HG03520 (cell line): Measurements from ENCODE around the gene MOAP1.
"Not testable (repeated sequence)": the region's sequence is repeated elsewhere in the genome, so short reads cannot be mapped to it uniquely, and the experiment has no call there.

Source experiments
- ATAC-seq: cut with Tn5 transposase; IDR thresholded peaks from one replicate; pipeline ENCODE4 v1.9.1; 2021; ENCODE audit warnings: mild to moderate bottlenecking, moderate library complexity; ENCODE audit not compliant: unreplicated experiment

The MOAP1 gene

DNA sequence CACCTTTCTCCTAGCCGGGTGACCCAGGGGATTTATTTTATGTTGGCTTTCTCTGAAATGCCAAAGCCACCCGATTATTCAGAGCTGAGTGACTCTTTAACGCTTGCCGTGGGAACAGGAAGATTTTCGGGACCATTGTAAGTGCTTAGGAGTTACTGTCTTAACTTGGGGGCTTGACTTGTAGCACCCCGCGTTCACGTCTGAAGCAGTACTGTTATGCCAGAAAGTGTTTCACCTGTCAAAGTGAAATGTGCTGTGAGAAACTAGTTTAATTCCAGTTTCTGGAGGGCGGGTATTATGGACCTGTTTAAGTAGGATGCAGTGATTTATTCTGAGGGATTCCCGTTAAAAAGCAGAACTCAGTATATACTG, 638 bp upstream of the MOAP1 start:
- ATAC-seq = peak; percentile 0

DNA sequence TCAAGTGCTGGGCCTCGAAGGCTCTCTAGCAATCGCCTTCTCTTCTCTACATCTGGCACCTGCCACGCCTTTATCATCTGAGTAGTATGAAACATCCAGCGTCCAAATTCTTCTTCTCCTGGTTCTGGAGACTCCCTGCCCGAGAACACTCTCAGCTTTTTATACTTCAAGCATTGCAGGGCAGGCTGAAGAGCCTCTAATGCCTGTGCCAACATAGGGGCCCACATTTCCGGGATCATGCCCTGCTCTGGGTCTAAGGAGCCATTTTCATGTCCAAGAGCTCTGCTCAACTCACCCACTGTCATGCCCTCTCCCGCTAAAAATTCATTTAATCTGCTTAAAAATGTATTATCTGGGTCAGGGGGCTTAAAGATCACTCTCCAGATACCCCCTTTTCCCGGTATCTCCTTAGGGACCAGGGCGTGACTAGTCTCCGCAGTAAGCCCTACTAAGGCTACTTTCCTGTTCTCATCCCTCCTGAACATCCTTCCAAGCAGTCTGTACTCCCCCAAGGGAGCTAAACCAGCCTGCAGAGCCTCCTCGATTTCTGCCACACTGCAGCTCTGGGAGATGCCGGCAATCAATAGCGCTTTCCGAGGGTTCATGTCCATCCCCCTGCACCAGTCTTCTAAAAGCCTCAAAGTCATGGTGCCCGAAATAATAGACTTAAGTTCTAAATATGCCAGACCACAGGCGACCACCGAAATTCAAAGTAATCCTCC, 940 bp downstream of the MOAP1 start:
- no peak for ATAC-seq

DNA sequence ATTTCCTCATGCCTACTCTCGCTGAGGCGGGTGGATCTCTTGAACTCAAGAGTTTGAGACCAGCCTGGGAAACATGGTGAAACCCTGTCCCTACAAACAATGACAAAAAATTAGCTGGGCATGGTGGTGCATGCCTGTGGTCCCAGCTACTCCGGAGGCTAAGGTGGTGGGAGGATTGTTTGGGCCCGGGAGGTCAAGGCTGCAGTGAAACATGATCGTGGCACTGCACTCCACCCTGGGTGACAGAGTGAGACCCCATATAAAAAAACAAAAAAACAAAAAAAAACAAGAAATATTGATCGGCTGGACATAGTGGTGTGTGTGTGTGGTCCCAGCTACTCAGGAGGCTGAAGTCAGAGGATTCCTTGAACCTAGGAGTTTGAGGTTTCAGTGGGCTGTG, 9.2 kb downstream of the MOAP1 start:
- ATAC-seq = no peak

DNA sequence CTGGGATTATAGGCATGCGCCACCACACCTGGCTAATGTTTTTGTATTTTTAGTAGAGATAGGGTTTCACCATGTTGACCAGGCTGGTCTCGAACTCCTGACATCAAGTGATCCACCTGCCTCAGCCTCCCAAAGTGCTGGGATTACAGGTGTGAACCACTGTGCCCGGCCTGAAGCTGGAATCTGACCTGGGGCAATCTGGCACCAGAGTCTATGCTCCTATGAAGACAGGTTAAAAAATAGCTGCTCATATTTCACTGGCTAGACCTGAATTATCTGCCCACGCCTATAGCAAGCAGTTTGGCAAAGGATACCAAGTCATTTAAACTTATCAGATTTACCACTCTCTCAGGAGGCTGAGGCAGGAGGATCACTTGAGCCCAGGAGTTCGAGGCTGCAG, 10.0 kb downstream of the MOAP1 start:
- ATAC-seq = not testable (repeated sequence)

DNA sequence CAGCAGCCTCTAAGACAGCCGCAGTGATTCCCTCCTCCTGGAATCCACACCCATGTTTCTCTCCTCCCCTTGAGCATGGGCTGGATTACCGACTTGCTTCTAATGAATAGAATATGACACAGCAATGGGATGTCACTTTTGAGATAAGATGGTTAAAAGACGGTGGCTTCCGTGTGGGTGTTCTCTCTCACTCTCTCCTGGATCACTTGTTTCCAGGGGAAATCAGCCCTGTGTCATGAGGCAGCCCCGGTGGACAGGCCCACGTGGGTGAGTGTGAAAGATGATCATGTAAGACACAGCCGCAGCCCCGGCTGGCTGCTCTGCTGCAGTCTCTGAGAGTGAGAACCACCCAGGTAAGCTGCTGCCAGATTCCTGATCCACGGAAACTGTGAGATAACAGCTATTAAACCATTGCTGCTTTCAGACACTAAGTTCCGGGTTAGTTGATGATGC, 10.7 kb downstream of the MOAP1 start:
- ATAC-seq = no peak

DNA sequence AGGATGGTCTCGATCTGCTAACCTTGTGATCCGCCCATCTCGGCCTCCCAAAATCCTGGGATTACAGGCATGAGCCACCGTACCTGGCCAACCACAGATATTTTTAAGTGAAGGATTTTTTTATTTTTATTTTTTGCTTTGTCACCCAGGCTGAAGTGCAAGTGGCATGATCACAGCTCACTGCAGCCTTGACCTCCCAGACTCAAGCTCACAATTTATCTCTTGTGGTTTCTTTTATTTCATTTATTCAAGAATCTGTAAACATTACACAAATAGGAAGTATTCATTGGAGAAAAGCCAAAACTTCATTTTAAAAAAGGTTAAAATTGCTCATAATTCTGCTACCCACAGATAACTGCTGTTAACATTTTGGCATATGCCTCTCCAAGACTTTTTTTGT, 13.3 kb downstream of the MOAP1 start:
- ATAC-seq = no peak

DNA sequence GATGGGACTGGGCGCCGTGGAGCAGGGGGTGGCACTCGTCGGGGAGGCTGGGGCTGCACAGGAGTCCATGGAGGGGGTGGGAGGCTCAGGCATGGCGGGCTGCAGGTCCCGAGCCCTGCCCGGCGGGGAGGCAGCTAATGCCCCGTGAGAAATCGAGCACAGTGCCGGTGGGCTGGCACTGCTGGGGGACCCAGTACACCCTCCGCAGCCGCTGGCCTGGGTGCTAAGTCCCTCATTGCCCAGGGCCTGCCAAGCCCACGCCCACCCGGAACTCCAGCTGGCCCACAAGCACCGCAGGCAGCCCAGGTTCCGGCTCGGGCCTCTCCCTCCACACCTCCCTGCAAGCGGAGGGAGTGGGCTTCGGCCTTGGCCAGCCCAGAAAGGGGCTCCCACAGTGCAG, 14.6 kb downstream of the MOAP1 start:
- ATAC-seq = not testable (repeated sequence)

DNA sequence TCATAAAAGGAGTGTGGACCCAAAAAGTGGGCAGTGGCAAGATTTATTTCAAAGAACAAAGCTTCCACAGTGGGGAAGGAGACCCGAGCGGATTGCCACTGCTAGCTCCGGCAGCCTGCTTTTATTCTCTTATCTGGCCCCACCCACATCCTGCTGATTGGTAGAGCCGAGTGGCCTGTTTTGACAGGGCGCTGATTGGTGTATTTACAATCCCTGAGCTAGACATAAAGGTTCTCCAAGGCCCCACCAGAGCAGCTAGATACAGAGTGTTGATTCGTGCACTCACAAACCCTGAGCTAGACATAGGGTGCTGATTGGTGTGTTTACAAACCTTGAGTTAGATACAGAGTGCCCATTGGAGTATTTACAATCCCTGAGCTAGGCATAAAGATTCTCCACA, 15.1 kb downstream of the MOAP1 start:
- ATAC-seq = not testable (repeated sequence)

DNA sequence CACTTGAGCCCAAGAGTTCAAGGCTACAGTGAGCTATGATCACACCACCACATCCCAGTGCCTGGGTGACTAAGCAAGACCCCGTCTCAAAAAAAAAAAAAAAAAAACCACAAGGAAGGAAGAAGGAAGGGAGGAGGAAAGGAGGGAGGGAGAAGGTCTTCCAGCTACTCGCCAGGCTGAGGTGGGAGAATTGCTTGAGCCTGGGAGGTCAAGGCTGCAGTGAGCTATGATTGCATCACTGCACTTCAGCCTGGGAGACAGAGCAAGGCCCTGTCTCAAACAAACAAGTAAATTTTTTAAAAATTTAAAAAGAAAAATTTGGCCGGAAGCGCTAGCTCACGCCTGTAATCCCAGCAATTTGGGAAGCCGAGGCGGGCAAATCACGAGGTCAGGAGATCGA, 16.1 kb downstream of the MOAP1 start:
- not testable (repeated sequence) for ATAC-seq

DNA sequence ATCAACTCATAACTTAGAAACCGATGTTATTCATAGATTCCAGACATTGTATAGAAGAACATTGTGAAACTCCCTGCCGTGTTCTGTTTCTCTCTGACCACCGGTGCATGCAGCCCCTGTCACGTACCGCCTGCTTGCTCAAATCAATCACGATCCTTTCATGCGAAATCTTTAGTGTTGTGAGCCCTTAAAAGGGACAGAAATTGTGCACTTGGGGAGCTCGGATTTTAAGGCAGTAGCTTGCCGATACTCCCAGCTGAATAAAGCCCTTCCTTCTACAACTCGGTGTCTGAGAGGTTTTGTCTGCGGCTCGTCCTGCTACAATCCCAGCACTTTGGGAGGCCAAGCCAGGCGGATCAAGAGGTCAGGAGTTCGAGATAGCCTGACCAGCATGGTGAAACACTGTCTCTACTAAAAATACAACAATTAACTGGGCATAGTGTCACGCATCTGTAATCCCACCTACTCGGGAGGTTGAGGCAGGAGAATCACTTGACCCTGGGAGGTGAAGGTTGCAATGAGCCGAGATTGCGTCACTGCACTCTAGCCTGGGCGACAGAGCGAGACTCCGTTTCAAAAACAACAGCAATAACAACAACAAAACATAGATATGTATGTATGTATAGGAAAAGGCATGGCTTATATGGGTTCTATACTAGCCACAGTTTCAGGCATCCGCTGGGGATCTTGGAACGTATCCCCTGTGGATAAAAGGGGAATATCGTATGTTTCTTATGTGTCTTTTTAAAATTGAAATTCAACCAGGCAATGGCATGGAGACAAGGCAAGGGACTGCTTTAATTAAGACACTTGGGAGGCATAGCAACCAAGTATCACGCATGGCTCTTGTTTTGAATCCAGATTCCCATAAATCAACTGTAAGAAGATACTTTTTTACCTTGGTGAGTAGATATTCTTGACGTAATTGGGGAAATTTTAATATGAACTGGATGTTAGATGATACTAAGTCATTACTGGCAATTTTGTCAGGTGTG, 19.1 kb downstream of the MOAP1 start:
- ATAC-seq = not testable (repeated sequence)

DNA sequence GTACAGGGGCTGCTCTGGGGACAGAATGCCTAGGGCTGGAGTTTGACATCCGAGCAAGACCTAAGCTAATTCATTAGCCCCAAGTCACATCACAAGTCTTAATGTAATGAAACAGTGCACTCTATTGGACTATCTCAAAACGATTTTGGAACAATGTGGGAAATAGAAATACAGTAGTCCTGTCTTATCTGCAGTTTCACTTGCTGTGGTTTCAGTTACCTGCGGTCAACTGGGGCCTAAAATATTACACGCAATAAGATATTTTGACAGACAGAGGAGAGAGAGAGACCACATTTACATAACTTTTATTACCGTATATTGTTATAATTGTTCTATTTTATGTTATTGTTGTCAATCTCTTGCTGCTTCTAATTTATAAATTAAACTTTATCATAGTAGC, 21.1 kb downstream of the MOAP1 start:
- ATAC-seq = no peak

DNA sequence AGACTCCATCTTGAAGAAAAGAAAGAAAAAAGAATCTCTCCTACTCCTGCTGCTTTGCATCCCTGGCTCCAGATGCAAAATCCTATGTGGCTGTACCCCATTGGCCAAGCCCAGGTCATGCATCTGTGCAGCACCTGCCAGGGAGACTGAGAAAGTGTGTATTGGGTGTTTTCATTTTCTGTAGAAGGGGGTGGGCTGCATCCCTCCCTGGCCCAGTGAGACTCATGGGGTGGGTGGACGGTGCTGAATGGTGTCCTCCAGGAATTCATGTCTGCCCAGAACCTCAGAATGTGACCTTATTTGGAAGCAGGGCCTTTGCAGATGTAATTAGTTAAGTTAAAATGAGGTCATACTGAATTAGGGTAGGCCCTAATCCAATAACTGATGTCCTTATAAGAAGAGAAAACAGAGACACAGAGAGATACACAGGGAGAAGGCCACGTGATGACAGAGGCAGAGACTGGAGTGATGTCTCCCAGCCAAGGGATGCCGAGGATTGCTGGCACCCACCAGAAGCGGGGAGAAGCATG, 23.2 kb downstream of the MOAP1 start:
- ATAC-seq = no peak

DNA sequence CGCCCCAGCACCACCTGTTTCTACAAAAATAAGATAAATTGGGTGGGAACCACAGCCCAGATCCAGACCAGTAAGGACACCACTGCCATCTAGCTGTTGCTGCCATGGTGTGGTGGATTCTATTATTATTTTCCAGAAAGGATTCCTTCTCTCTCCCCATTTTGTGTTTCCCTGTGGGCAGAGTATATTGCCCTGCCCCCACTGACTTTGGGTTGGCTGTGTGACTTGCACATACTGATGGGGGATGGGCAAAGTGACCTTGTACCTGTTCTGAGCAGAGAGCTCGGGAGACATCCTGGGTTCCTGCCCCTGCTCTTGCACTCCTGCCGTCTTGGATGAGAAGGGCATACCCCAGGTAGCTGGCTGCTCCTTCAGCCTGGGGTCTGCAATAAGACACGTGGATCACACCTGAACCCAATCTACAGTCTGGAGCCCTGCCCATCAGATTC, 24.3 kb downstream of the MOAP1 start:
- ATAC-seq = no peak

DNA sequence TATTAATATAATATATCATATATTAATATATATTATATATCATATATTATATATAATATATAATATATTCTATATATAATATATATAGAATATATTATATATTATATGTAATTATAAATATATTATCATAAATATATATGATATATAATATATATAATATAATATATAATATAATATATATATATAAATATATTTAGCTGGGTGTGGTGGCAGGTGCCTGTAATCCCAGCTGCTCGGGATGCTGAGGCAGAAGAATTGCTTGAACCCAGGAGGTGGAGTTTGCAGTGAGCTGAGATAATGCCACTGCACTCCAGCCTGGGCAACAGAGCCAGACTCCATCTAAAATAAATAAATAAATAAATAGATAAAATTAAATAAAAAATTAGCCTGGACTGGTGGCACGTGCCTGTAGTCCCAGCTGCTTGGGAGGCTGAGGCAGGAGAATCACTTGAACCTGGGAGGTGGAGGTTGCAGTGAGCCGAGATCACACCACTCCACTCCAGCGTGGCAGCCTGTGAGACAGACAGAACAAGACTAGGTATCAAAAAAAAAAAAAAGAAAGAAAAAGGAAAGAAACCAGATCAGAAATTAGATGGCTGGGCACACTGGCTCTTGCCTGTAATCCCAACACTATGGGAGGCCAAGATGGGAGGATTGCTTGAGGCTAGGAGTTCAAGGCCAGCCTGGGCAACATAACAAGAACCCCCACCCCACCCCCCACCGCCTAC, 24.9 kb downstream of the MOAP1 start:
- ATAC-seq = not testable (repeated sequence)

DNA sequence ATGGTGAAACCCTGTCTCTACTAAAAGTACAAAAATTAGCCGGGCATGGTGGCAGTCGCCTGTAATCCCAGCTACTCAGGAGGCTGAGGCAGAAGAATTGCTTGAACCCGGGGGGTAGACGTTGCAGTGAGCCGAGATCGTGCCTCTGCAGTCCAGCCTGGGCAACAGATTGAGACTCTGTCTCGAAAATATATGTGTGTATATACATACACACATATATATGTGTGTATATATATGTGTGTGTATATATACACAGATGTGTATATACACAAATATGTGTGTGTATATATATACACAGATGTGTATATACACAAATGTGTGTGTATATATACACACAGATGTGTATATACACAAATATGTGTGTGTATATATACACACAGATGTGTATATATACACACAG, 26.3 kb downstream of the MOAP1 start:
- ATAC-seq = not testable (repeated sequence)

DNA sequence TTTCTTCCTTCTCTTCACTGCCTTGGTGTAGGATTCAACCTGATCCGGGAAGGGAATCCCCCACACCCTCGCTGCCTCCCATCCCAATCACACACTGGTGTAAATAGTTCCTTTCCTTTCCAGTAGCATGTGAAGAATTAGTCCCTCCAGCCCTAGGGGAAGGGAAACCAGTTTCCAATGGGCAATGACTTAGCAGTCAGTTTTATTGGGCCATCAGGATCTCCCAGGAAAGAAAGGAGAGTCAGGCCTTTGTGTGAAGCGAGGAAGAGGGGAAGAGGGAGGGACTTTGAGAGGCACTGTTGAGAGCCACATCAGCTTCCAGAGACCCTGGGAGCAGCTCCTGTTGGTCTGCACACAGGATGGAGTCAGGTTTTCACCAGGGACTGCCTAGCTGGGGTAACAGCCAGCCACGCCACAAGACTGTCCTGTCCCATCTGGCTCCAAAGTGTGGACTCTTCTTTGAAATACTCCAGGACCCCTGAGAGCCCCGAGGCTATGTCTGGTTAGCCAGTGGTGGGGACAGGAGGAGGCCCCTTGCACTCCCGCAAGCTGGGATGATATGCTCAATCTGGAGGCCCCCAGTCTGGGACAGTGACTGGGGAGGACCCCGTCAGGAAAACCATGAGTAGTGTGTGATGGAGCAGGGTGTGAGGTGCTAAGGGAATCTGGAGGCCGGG, 27.9 kb downstream of the MOAP1 start:
- ATAC-seq = no peak

DNA sequence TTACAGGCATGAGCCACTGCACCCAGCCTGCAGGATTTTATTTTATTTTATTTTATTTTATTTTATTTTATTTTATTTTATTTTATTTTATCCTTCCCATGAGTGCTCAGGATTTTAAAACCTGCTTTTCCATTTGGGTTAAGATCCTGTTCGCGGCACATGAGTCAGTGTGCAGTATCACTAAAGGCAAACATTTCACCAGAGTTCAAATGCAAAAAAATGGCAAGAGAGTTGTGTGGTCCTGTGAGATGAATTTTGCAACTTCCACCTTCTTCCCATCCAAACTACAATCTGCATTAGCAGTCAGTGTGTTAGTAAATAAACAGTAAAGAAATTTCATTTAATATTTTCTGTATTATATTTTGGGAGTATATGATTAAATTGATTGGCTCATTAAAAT, 29.0 kb downstream of the MOAP1 start:
- ATAC-seq = no peak

DNA sequence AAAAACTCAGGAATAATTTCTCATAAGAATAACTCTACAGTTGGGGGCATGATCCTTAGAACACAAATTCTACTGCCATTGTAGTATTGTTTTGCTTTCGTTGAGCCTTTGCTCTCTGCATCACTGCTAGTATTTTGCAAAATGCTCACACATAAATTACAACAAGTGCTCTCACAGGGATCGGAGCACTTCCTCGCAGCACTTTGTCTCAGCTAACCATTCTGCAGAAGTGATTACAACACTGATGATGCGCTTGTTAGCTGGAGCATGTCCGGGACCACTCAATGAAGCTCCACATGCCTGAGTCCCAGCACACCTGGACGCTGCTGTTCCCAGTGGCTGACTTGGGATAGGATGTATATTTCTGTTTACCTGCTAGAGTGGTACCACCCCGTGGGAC, 31.6 kb downstream of the MOAP1 start:
- ATAC-seq = no peak

DNA sequence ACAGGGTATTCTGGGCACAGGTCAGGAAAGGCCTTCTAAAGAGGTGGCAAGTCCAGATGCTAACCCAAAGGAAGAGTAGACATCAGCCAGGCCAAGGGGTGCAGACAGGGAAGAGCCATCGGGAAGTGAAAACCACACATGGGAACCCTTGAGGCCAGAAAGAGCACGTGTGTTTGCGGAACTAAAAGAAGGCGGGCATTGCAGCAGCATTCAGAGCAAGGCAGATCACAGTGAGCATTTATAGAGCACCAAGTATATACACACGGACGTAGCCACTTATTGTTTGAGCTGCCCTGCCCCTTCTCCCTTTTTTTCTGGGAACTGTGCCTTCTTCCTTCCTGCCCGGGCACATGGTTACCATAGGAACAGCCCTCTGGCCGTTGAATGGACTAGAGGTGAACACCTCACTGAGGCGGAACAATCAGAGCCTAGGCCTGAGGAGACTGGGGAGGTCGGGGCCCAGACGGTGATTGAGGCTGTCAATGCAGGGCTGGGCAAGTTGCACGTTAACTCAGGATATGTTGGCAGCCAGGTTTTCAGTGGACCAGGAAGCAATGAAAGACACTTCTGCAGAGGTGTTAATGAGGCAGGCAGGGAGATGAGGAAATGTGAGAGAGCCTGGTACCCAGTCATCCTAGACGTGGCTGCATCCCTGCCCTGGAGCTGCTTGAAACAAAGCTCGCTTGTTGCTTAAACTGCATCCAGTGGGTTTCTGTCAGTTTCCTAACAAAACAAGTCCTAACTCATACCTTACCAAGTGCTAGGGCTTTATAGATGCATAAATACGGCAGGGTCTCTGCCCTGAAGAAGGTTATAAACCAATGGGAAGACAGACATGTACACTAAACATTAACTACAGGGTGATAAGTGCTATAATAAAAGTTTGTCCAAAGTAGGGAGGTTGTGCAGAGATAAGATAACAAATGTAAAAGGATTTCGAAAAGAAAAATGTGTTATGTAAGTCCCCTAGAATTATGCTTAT, 34.2 kb downstream of the MOAP1 start:
- no peak for ATAC-seq
